Spleen (tissue), 7 donors: ENCODE measurements around the gene EGFR.
"Not testable (repeated sequence)": the region's sequence is repeated elsewhere in the genome, so short reads cannot be mapped to it uniquely, and the experiment has no call there.

Experiments
- CTCF ChIP-seq, 11 experiments: fragments of 200-600 bp in 7 of 11; fragments of 450-650 bp in 4 of 11; sonication (generic) in 4 of 11; IDR thresholded peaks in 8 of 11; conservative IDR thresholded peaks in 3 of 11; 1 replicate in 7 of 11; 2 replicates in 4 of 11; pipeline versions ENCODE4 v1.4.0 to v1.8.0; 2016 to 2021; ENCODE audit warnings: antibody characterized with exemption in 11 of 11, inconsistent platforms in 4 of 11, mild to moderate bottlenecking in 1 of 11
- POLR2A ChIP-seq, 3 donors: fragments of 450-650 bp; IDR thresholded peaks; one replicate each; pipeline ENCODE4 v1.5.1; 2017; ENCODE audit warnings: antibody characterized with exemption in 3 of 3, mild to moderate bottlenecking in 1 of 3
- donor health status: DM: no; HTN: no; CAD: no; lungs with moderate emphysema.
- donor health status: DM: no; HTN: no; CAD: no.
- donor health status: DM: no; HTN: no; CAD: no.

GRCh38 chr7:55035410-55035809, 16.6 kb downstream of the EGFR start:
- not testable (repeated sequence) for TF ChIP-seq CTCF (IDR thresholded peaks at IDR 0.05 in 8 of 11, conservative IDR thresholded peaks at IDR 0.05 in 3 of 11); POLR2A (IDR thresholded peaks at IDR 0.05)
